Neutrophil (primary cell): ENCODE results near the gene FAM234B.
A peak's percentile ranks its signal among the peaks of the same experiment; 100 is the strongest.
"Not testable (repeated sequence)": the region's sequence is repeated elsewhere in the genome, so short reads cannot be mapped to it uniquely, and the experiment has no call there.

Source experiments
- H3K27ac ChIP-seq: fragments of 200-600 bp; sonication (generic); 2 replicates; pipeline ENCODE4 v1.5.1; 2016; ENCODE audit warnings: mild to moderate bottlenecking, moderate library complexity
- H3K27me3 ChIP-seq: fragments of 200-600 bp; sonication (generic); 2 replicates; pipeline ENCODE4 v1.6.0; 2016; ENCODE audit warnings: mild to moderate bottlenecking
- H3K36me3 ChIP-seq: fragments of 200-600 bp; sonication (generic); 2 replicates; pipeline ENCODE4 v1.5.1; 2017
- H3K4me1 ChIP-seq, 2 experiments: fragments of 200-600 bp in 1 of 2; sonication (generic) in 1 of 2; 1 replicate in 1 of 2; 2 replicates in 1 of 2; pipeline versions ENCODE4 v1.5.1 to v1.6.1; 2013 to 2016; ENCODE audit warnings: low read depth in 1 of 2, low read length in 1 of 2, mild to moderate bottlenecking in 1 of 2, moderate library complexity in 1 of 2; ENCODE audit not compliant: control insufficient read depth in 1 of 2, insufficient read depth in 1 of 2
- H3K4me3 ChIP-seq, 2 experiments: fragments of 200-600 bp in 1 of 2; sonication (generic) in 1 of 2; 1 replicate in 1 of 2; 2 replicates in 1 of 2; pipeline ENCODE4 v1.5.1; 2013 to 2016; ENCODE audit warnings: low read depth in 1 of 2, low read length in 1 of 2, mild to moderate bottlenecking in 1 of 2, moderate library complexity in 1 of 2
- H3K9me3 ChIP-seq: fragments of 200-600 bp; sonication (generic); 2 replicates; pipeline ENCODE4 v1.5.1; 2016
- CTCF ChIP-seq: fragments of 200-600 bp; sonication (generic); IDR thresholded peaks from 2 replicates; pipeline ENCODE4 v1.5.1; 2016; ENCODE audit warnings: antibody characterized with exemption

Gene FAM234B

GRCh38 chr12:13079440-13079906 is 35.3 kb downstream of the FAM234B start:
- Histone ChIP-seq H3K36me3 (no peaks in the 10 kb centered on the region), H3K27ac (no peak overlapping the region), H3K4me3 (no peak overlapping the region), H3K4me1 (peaks cover 3 to 9% of the 10 kb centered on the region in 2 experiments), H3K27me3 (no peaks in the 10 kb centered on the region), H3K9me3 (no peaks in the 10 kb centered on the region)
- no peak for TF ChIP-seq CTCF

GRCh38 chr12:13080266-13080665 is 36.1 kb downstream of the FAM234B start:
- no peak for TF ChIP-seq CTCF
- H3K9me3 ChIP-seq, result no peaks in the 10 kb centered on the region
- H3K4me1 ChIP-seq, result peaks cover 3 to 9% of the 10 kb centered on the region in 2 experiments
- H3K27me3 ChIP-seq, result no peaks in the 10 kb centered on the region
- no peaks in the 10 kb centered on the region for H3K36me3 ChIP-seq
- no peak overlapping the region for H3K4me3 ChIP-seq
- H3K27ac ChIP-seq, result no peak overlapping the region

GRCh38 chr12:13082861-13083260 is 38.7 kb downstream of the FAM234B start:
- H3K36me3 ChIP-seq, result no peaks in the 10 kb centered on the region
- no peaks in the 10 kb centered on the region for H3K27me3 ChIP-seq
- H3K27ac ChIP-seq, result peak overlapping the region; percentile 15
- peaks cover 3 to 9% of the 10 kb centered on the region in 2 experiments for H3K4me1 ChIP-seq
- no peak for TF ChIP-seq CTCF
- H3K9me3 ChIP-seq, result no peaks in the 10 kb centered on the region
- H3K4me3 ChIP-seq, result no peak overlapping the region

- not testable (repeated sequence) for H3K9me3 ChIP-seq, H3K27ac ChIP-seq, H3K4me1 ChIP-seq, H3K4me3 ChIP-seq, H3K27me3 ChIP-seq, H3K36me3 ChIP-seq
These were observed 39.5 kb downstream of the FAM234B start for GRCh38 chr12:13083638-13084037.

GRCh38 chr12:13084898-13085640 is 40.9 kb downstream of the FAM234B start:
- Histone ChIP-seq H3K27ac (no peak overlapping the region), H3K4me3 (no peak overlapping the region), H3K4me1 (peaks cover 3 to 9% of the 10 kb centered on the region in 2 experiments), H3K9me3 (no peaks in the 10 kb centered on the region), H3K36me3 (no peaks in the 10 kb centered on the region), H3K27me3 (no peaks in the 10 kb centered on the region)
- TF ChIP-seq CTCF, result no peak

GRCh38 chr12:13085968-13086686 is 41.9 kb downstream of the FAM234B start:
- peaks cover 3 to 9% of the 10 kb centered on the region in 2 experiments for H3K4me1 ChIP-seq
- no peaks in the 10 kb centered on the region for H3K27me3 ChIP-seq
- no peaks in the 10 kb centered on the region for H3K9me3 ChIP-seq
- no peaks in the 10 kb centered on the region for H3K36me3 ChIP-seq
- TF ChIP-seq CTCF, result no peak
- no peak overlapping the region for H3K4me3 ChIP-seq
- H3K27ac ChIP-seq, result no peak overlapping the region
